ENCODE results near the gene WNT2. TPM values are rescaled to one million over a fixed set of nuclear protein-coding genes. Genes with fewer than 3 reads are reported as not detected.

Gene WNT2
- total and polyA plus RNA-seq, 7 donors: under 0.01 to 2.8 (median 0.16) TPM; not detected in 3

GRCh38 chr7:117283371-117283770, 39.5 kb downstream of the WNT2 start:
- intact Hi-C loops (cut with DNase I): no loop called here
- H3K27me3 ChIP-seq: no peaks in the 10 kb centered on the region
- no peak overlapping the region for H3K4me3 ChIP-seq
- no peaks in the 10 kb centered on the region for H3K9me3 ChIP-seq
- 90% methylated on average over 3 of the region's 3 CpGs for WGBS, 2 donors
- DNase-seq: no peak
- no peak overlapping the region for H3K27ac ChIP-seq
- no peak for TF ChIP-seq POLR2A (IDR thresholded peaks at IDR 0.05)
- no peak for TF ChIP-seq POLR2AphosphoS5 (IDR thresholded peaks at IDR 0.05)
- no peak for TF ChIP-seq CTCF (IDR thresholded peaks at IDR 0.05)
- no peak for TF ChIP-seq EP300 (IDR thresholded peaks at IDR 0.05)
- H3K36me3 ChIP-seq: no peaks in the 10 kb centered on the region
- no peaks in the 10 kb centered on the region for H3K4me1 ChIP-seq

DNA sequence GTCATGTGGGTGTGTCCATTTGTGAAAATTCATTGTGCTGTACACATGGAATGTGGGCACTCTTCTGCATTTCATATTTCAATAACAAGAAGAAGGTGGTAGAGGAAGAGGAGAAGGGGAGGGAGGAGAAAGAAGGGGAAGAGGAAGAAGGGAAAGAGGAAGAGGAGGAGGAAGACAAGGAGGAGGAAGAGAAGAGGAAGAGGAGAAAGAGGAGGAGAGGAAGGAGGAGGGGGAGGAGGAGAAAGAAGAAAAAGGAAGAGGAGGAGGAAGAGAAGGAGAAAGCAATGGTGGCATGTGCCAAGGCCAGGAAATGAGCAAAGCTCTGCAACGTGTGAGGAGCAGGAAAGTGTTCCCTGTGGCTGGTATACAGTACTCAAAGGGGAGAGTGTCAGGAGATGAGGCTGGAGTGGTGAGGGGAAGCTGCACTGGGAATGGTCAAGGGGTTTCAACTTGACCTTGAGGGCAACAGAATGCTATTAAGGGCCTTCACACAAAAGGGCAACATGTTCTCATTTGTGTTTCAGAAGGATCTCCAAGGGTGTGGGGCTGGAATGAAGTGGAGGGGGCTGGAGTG, 40.5 kb downstream of the WNT2 start:
- DNase-seq: no peak
- H3K9me3 ChIP-seq: no peaks in the 10 kb centered on the region
- no peaks in the 10 kb centered on the region for H3K27me3 ChIP-seq
- WGBS, 2 donors: 16 to 34% methylated on average over 1 of the region's 1 CpG
- H3K27ac ChIP-seq: no peak overlapping the region
- no peak overlapping the region for H3K4me3 ChIP-seq
- no peak for TF ChIP-seq EP300 (IDR thresholded peaks at IDR 0.05)
- TF ChIP-seq POLR2A (IDR thresholded peaks at IDR 0.05): no peak
- no peak for TF ChIP-seq CTCF (IDR thresholded peaks at IDR 0.05)
- TF ChIP-seq POLR2AphosphoS5 (IDR thresholded peaks at IDR 0.05): no peak
- intact Hi-C loops (cut with DNase I): no loop called here
- H3K4me1 ChIP-seq: no peaks in the 10 kb centered on the region
- H3K36me3 ChIP-seq: no peaks in the 10 kb centered on the region

DNA sequence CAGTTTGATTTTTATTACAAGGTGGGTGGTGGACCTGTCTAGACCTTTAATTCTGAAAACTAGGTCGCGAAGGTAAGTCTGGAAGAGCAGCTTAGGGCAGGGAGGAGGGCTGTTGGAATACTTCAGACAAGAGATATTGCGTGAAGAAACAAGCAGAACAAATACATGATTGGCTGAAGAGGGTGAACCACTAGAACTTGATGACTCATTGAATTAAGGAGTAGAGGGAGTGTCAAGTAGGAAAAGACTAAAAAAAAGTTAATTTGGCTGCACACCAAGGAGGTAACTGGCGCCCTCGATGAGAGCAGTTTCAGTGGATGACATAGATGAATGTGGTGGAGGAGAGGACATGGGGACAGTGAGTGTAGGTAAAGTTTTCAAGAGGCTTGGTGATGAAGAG, 41.3 kb downstream of the WNT2 start:
- TF ChIP-seq POLR2A (IDR thresholded peaks at IDR 0.05) (no peak), POLR2AphosphoS5 (IDR thresholded peaks at IDR 0.05) (no peak), EP300 (IDR thresholded peaks at IDR 0.05) (no peak), CTCF (IDR thresholded peaks at IDR 0.05) (no peak)
- Histone ChIP-seq H3K36me3 (no peaks in the 10 kb centered on the region), H3K4me1 (no peaks in the 10 kb centered on the region), H3K9me3 (no peaks in the 10 kb centered on the region), H3K27ac (no peak overlapping the region), H3K4me3 (no peak overlapping the region), H3K27me3 (no peaks in the 10 kb centered on the region)
- 85 to 92% methylated on average over 5 of the region's 5 CpGs for WGBS, 2 donors
- no peak for DNase-seq
- intact Hi-C loops (cut with DNase I): no loop called here

DNA sequence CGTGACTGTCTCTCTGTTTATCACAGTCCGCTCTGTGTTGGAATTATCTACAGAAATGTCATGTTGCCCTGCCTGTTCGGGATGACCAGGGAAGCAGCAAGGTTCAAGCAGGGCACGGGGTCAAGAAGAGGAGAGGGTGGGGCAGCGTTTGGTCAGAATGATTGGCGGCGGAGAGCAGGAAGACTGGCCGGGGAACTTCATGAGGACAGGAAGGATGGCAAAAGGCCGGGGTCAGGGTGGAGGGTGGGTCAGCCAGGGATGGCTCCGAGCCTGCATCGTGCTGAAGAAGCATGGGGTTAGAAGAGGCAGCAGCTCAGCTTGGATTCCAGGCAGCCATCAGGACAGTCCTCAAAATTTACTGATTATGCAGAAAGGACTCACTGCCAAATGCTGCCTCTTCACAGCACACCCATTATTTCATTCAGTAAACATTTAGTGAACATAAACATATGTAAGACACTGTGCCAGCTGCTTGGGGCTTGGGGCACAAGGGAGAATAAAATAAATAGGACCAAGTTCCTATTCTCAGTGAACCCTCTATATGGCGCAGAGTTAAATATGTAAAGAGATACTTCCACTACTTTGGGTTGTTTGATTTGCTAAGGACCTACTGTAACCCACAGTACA, 42.8 kb downstream of the WNT2 start:
- intact Hi-C loops (cut with DNase I): no loop called here
- no peaks in the 10 kb centered on the region for H3K36me3 ChIP-seq
- no peaks in the 10 kb centered on the region for H3K9me3 ChIP-seq
- no peak overlapping the region for H3K4me3 ChIP-seq
- TF ChIP-seq EP300 (IDR thresholded peaks at IDR 0.05) (no peak), POLR2A (IDR thresholded peaks at IDR 0.05) (no peak), CTCF (IDR thresholded peaks at IDR 0.05) (no peak), POLR2AphosphoS5 (IDR thresholded peaks at IDR 0.05) (no peak)
- no peaks in the 10 kb centered on the region for H3K27me3 ChIP-seq
- DNase-seq: no peak
- no peaks in the 10 kb centered on the region for H3K4me1 ChIP-seq
- no peak overlapping the region for H3K27ac ChIP-seq
- 75 to 77% methylated on average over 12 of the region's 12 CpGs for WGBS, 2 donors

DNA sequence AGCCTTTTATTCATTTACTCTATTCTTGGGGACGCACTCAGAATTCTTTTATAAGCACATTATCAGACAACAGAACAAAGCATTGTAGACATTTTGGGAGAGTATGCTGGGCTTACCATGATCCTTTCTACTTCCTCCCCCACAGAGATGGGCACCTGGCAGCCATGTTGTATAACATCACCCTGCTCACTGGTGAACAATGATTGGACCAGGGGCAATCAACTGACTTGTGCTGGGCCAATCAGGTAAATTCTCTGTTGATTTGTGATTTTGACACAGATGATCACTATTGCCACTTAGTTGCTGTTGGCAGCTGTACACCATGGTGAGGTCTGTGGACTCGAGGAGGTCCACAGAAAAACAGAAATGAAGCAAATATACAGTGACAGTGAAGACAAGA, 43.7 kb downstream of the WNT2 start:
- no peak overlapping the region for H3K27ac ChIP-seq
- intact Hi-C loops (cut with DNase I): no loop called here
- no peak for TF ChIP-seq POLR2A (IDR thresholded peaks at IDR 0.05)
- TF ChIP-seq CTCF (IDR thresholded peaks at IDR 0.05): no peak
- TF ChIP-seq POLR2AphosphoS5 (IDR thresholded peaks at IDR 0.05): no peak
- TF ChIP-seq EP300 (IDR thresholded peaks at IDR 0.05): no peak
- no peak for DNase-seq
- no peaks in the 10 kb centered on the region for H3K9me3 ChIP-seq
- H3K36me3 ChIP-seq: no peaks in the 10 kb centered on the region
- H3K4me1 ChIP-seq: no peaks in the 10 kb centered on the region
- H3K27me3 ChIP-seq: no peaks in the 10 kb centered on the region
- WGBS, 2 donors: 86 to 91% methylated on average over 2 of the region's 2 CpGs
- H3K4me3 ChIP-seq: no peak overlapping the region
